ENCODE measurements around the gene LKAAEAR1.

Gene LKAAEAR1

GRCh38 chr20:64043768-64044167 lies 40.4 kb downstream of the LKAAEAR1 start:
- peaks cover 4% of the 10 kb centered on the region for H3K4me1 ChIP-seq (ENCODE audit: control insufficient read depth, insufficient read depth, low read length)
- H3K27ac ChIP-seq (ENCODE audit: low read depth, low read length): no peak overlapping the region
- peaks cover 55% of the 10 kb centered on the region for H3K27me3 ChIP-seq (ENCODE audit: control insufficient read depth, insufficient read depth, low read length)
- H3K36me3 ChIP-seq (ENCODE audit: control insufficient read depth, insufficient read depth, low read length): no peaks in the 10 kb centered on the region
- H3K4me3 ChIP-seq (ENCODE audit: low read length): no peak overlapping the region
- H3K9ac ChIP-seq (ENCODE audit: low read length): no peak overlapping the region

- H3K4me3 ChIP-seq (ENCODE audit: low read length): peak overlapping the region; percentile 55
- no peak overlapping the region for H3K9ac ChIP-seq (ENCODE audit: low read length)
- peaks cover 4% of the 10 kb centered on the region for H3K4me1 ChIP-seq (ENCODE audit: control insufficient read depth, insufficient read depth, low read length)
- H3K27ac ChIP-seq (ENCODE audit: low read depth, low read length): no peak overlapping the region
- no peaks in the 10 kb centered on the region for H3K36me3 ChIP-seq (ENCODE audit: control insufficient read depth, insufficient read depth, low read length)
- peaks cover 59% of the 10 kb centered on the region for H3K27me3 ChIP-seq (ENCODE audit: control insufficient read depth, insufficient read depth, low read length)
Observed at GRCh38 chr20:64042054-64042781, 42.0 kb downstream of the LKAAEAR1 start.

- H3K27me3 ChIP-seq (ENCODE audit: control insufficient read depth, insufficient read depth, low read length): peaks cover 60% of the 10 kb centered on the region
- no peak overlapping the region for H3K27ac ChIP-seq (ENCODE audit: low read depth, low read length)
- peaks cover 4% of the 10 kb centered on the region for H3K4me1 ChIP-seq (ENCODE audit: control insufficient read depth, insufficient read depth, low read length)
- peak overlapping the region; percentile 55 for H3K4me3 ChIP-seq (ENCODE audit: low read length)
- no peak overlapping the region for H3K9ac ChIP-seq (ENCODE audit: low read length)
- H3K36me3 ChIP-seq (ENCODE audit: control insufficient read depth, insufficient read depth, low read length): no peaks in the 10 kb centered on the region
Observed at GRCh38 chr20:64041781-64042053, 42.5 kb downstream of the LKAAEAR1 start.

- H3K27ac ChIP-seq (ENCODE audit: low read depth, low read length): no peak overlapping the region
- no peaks in the 10 kb centered on the region for H3K36me3 ChIP-seq (ENCODE audit: control insufficient read depth, insufficient read depth, low read length)
- H3K9ac ChIP-seq (ENCODE audit: low read length): no peak overlapping the region
- peaks cover 4% of the 10 kb centered on the region for H3K4me1 ChIP-seq (ENCODE audit: control insufficient read depth, insufficient read depth, low read length)
- H3K4me3 ChIP-seq (ENCODE audit: low read length): no peak overlapping the region
- peaks cover 60% of the 10 kb centered on the region for H3K27me3 ChIP-seq (ENCODE audit: control insufficient read depth, insufficient read depth, low read length)
Observed at GRCh38 chr20:64041040-64041780, 43.0 kb downstream of the LKAAEAR1 start.

- Histone ChIP-seq H3K9ac (ENCODE audit: low read length) (no peak overlapping the region), H3K4me3 (ENCODE audit: low read length) (no peak overlapping the region), H3K4me1 (ENCODE audit: control insufficient read depth, insufficient read depth, low read length) (peaks cover 4% of the 10 kb centered on the region), H3K27ac (ENCODE audit: low read depth, low read length) (no peak overlapping the region), H3K27me3 (ENCODE audit: control insufficient read depth, insufficient read depth, low read length) (peaks cover 52% of the 10 kb centered on the region), H3K36me3 (ENCODE audit: control insufficient read depth, insufficient read depth, low read length) (no peaks in the 10 kb centered on the region)
Observed at GRCh38 chr20:64040231-64041039, 43.8 kb downstream of the LKAAEAR1 start.

GRCh38 chr20:64039293-64040160 lies 44.7 kb downstream of the LKAAEAR1 start:
- Histone ChIP-seq H3K27me3 (ENCODE audit: control insufficient read depth, insufficient read depth, low read length) (peaks cover 43% of the 10 kb centered on the region), H3K36me3 (ENCODE audit: control insufficient read depth, insufficient read depth, low read length) (no peaks in the 10 kb centered on the region), H3K27ac (ENCODE audit: low read depth, low read length) (no peak overlapping the region), H3K4me3 (ENCODE audit: low read length) (peak overlapping the region; percentile 55), H3K9ac (ENCODE audit: low read length) (no peak overlapping the region), H3K4me1 (ENCODE audit: control insufficient read depth, insufficient read depth, low read length) (peaks cover 4% of the 10 kb centered on the region)

- H3K27ac ChIP-seq (ENCODE audit: low read depth, low read length): no peak overlapping the region
- peak overlapping the region; percentile 55 for H3K4me3 ChIP-seq (ENCODE audit: low read length)
- no peak overlapping the region for H3K9ac ChIP-seq (ENCODE audit: low read length)
- peaks cover 43% of the 10 kb centered on the region for H3K27me3 ChIP-seq (ENCODE audit: control insufficient read depth, insufficient read depth, low read length)
- peaks cover 2% of the 10 kb centered on the region for H3K36me3 ChIP-seq (ENCODE audit: control insufficient read depth, insufficient read depth, low read length)
- H3K4me1 ChIP-seq (ENCODE audit: control insufficient read depth, insufficient read depth, low read length): peaks cover 4% of the 10 kb centered on the region
Observed at GRCh38 chr20:64038565-64039292, 45.5 kb downstream of the LKAAEAR1 start.

GRCh38 chr20:64038224-64038564 lies 46.0 kb downstream of the LKAAEAR1 start:
- Histone ChIP-seq H3K27ac (ENCODE audit: low read depth, low read length) (no peak overlapping the region), H3K4me1 (ENCODE audit: control insufficient read depth, insufficient read depth, low read length) (peaks cover 4% of the 10 kb centered on the region), H3K9ac (ENCODE audit: low read length) (no peak overlapping the region), H3K27me3 (ENCODE audit: control insufficient read depth, insufficient read depth, low read length) (peaks cover 43% of the 10 kb centered on the region), H3K36me3 (ENCODE audit: control insufficient read depth, insufficient read depth, low read length) (peaks cover 4% of the 10 kb centered on the region), H3K4me3 (ENCODE audit: low read length) (peak overlapping the region; percentile 55)

- H3K27me3 ChIP-seq (ENCODE audit: control insufficient read depth, insufficient read depth, low read length): peaks cover 43% of the 10 kb centered on the region
- no peak overlapping the region for H3K9ac ChIP-seq (ENCODE audit: low read length)
- H3K4me1 ChIP-seq (ENCODE audit: control insufficient read depth, insufficient read depth, low read length): peaks cover 4% of the 10 kb centered on the region
- no peak overlapping the region for H3K27ac ChIP-seq (ENCODE audit: low read depth, low read length)
- no peak overlapping the region for H3K4me3 ChIP-seq (ENCODE audit: low read length)
- H3K36me3 ChIP-seq (ENCODE audit: control insufficient read depth, insufficient read depth, low read length): peaks cover 7% of the 10 kb centered on the region
Observed at GRCh38 chr20:64037498-64038213, 46.5 kb downstream of the LKAAEAR1 start.

GRCh38 chr20:64037199-64037497 lies 47.0 kb downstream of the LKAAEAR1 start:
- H3K27me3 ChIP-seq (ENCODE audit: control insufficient read depth, insufficient read depth, low read length): peaks cover 41% of the 10 kb centered on the region
- no peak overlapping the region for H3K9ac ChIP-seq (ENCODE audit: low read length)
- H3K27ac ChIP-seq (ENCODE audit: low read depth, low read length): no peak overlapping the region
- H3K4me3 ChIP-seq (ENCODE audit: low read length): no peak overlapping the region
- peaks cover 4% of the 10 kb centered on the region for H3K4me1 ChIP-seq (ENCODE audit: control insufficient read depth, insufficient read depth, low read length)
- peaks cover 11% of the 10 kb centered on the region for H3K36me3 ChIP-seq (ENCODE audit: control insufficient read depth, insufficient read depth, low read length)
